Sigmoid colon (tissue), 4 donors: Measurements from ENCODE around the gene EPAS1.

Experiments
- CTCF ChIP-seq, 4 experiments: fragments of 450-650 bp in 3 of 4; fragments of 200-600 bp in 1 of 4; IDR thresholded peaks; one replicate each; pipeline ENCODE4 v1.5.1; 2016 to 2019; ENCODE audit warnings: antibody characterized with exemption in 4 of 4, mild to moderate bottlenecking in 3 of 4, moderate library complexity in 2 of 4
- POLR2AphosphoS5 ChIP-seq, 4 donors: sonication (generic); formaldehyde crosslinking; IDR thresholded peaks; one replicate each; pipeline ENCODE4 v1.6.1; 2017; ENCODE audit warnings: antibody characterized with exemption in 4 of 4

GRCh38 chr2:46389417-46389916 lies 92.3 kb downstream of the EPAS1 start:
- TF ChIP-seq POLR2AphosphoS5 (IDR thresholded peaks at IDR 0.05) (no peak), CTCF (IDR thresholded peaks at IDR 0.05) (no peak)
